Upper lobe of left lung (tissue), 4 donors: ENCODE data around the gene GINS2.

Source experiments
- POLR2A ChIP-seq, 4 donors: fragments of 450-650 bp; IDR thresholded peaks; one replicate each; pipeline ENCODE4 v1.5.1; 2016 to 2017; ENCODE audit warnings: antibody characterized with exemption in 4 of 4, mild to moderate bottlenecking in 2 of 4
- POLR2AphosphoS5 ChIP-seq, 2 donors: sonication (generic); formaldehyde crosslinking; IDR thresholded peaks; one replicate each; pipeline ENCODE4 v1.5.1; 2017; ENCODE audit warnings: antibody characterized with exemption in 2 of 2
- TF ChIP-seq, protein P1 (sequence below), 6 experiments: fragments of 450-650 bp in 4 of 6; fragments of 200-600 bp in 2 of 6; sonication (generic) in 2 of 6; IDR thresholded peaks; one replicate each; pipeline ENCODE4 v1.5.1; 2016 to 2019; ENCODE audit warnings: antibody characterized with exemption in 6 of 6

GRCh38 chr16:85679870-85680269 lies 8.9 kb downstream of the GINS2 start:
- TF ChIP-seq, protein P1, sequence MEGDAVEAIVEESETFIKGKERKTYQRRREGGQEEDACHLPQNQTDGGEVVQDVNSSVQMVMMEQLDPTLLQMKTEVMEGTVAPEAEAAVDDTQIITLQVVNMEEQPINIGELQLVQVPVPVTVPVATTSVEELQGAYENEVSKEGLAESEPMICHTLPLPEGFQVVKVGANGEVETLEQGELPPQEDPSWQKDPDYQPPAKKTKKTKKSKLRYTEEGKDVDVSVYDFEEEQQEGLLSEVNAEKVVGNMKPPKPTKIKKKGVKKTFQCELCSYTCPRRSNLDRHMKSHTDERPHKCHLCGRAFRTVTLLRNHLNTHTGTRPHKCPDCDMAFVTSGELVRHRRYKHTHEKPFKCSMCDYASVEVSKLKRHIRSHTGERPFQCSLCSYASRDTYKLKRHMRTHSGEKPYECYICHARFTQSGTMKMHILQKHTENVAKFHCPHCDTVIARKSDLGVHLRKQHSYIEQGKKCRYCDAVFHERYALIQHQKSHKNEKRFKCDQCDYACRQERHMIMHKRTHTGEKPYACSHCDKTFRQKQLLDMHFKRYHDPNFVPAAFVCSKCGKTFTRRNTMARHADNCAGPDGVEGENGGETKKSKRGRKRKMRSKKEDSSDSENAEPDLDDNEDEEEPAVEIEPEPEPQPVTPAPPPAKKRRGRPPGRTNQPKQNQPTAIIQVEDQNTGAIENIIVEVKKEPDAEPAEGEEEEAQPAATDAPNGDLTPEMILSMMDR (IDR thresholded peaks at IDR 0.05) = no peak
- TF ChIP-seq POLR2AphosphoS5 (IDR thresholded peaks at IDR 0.05) (no peak), POLR2A (IDR thresholded peaks at IDR 0.05) (no peak)
